Aorta (tissue), 5 donors: ENCODE results near the gene KCNMA1. TPM values are rescaled to one million over a fixed set of nuclear protein-coding genes. Genes with fewer than 3 reads are reported as not detected.
"Not testable (repeated sequence)": the region's sequence is repeated elsewhere in the genome, so short reads cannot be mapped to it uniquely, and the experiment has no call there.

Source experiments
- ATAC-seq: fragments of 200-7000 bp; cut with Tn5 transposase; one replicate; pipeline ENCODE4 v1.9.1; 2022; ENCODE audit warnings: moderate library complexity; ENCODE audit not compliant: low FRiP score
- DNase-seq, 2 donors: peaks; one replicate each; pipeline ENCODE4 v3.0.0-alpha.2; 2020
- H3K27ac ChIP-seq, 2 donors: one replicate each; pipeline ENCODE4 v1.5.1; 2013; ENCODE audit warnings: low read length in 2 of 2, mild to moderate bottlenecking in 2 of 2, moderate library complexity in 2 of 2, control low read depth in 1 of 2, inconsistent platforms in 1 of 2, low read depth in 1 of 2
- H3K27me3 ChIP-seq, 2 donors: one replicate each; pipeline ENCODE4 v1.6.1; 2013; ENCODE audit warnings: control low read depth in 1 of 2, low read length in 1 of 2, mild to moderate bottlenecking in 1 of 2, moderate library complexity in 1 of 2; ENCODE audit not compliant: insufficient read depth in 2 of 2, control insufficient read depth in 1 of 2
- H3K36me3 ChIP-seq, 2 donors: one replicate each; pipeline ENCODE4 v1.6.1; 2013; ENCODE audit warnings: control low read depth in 1 of 2, low read length in 1 of 2, mild to moderate bottlenecking in 1 of 2; ENCODE audit not compliant: insufficient read depth in 2 of 2, control insufficient read depth in 1 of 2
- H3K4me1 ChIP-seq, 2 donors: one replicate each; pipeline ENCODE4 v1.6.1; 2013; ENCODE audit warnings: low read length in 2 of 2, control low read depth in 1 of 2, mild to moderate bottlenecking in 1 of 2, moderate library complexity in 1 of 2; ENCODE audit not compliant: insufficient read depth in 2 of 2, control insufficient read depth in 1 of 2
- H3K4me3 ChIP-seq, 2 donors: one replicate each; pipeline ENCODE4 v1.5.1; 2013; ENCODE audit warnings: low read length in 2 of 2, control low read depth in 1 of 2, mild to moderate bottlenecking in 1 of 2
- H3K9me3 ChIP-seq: one replicate; pipeline ENCODE4 v1.6.1; 2013; ENCODE audit warnings: mild to moderate bottlenecking, low read length; ENCODE audit not compliant: control insufficient read depth
- WGBS, 2 donors: extraction: QIAGEN DNeasy Blood & Tissue Kit; methylation state at CpG; one replicate each; pipeline ENCODE4 v1.1.7; 2013; 5-methylcytosine and 5-hydroxymethylcytosine counted together
- intact Hi-C, 2 donors: fragments of 100-400 bp; cut with DNase I; formaldehyde crosslinking; loops; one replicate each; pipeline versions ENCODE4 v1.14.2 to v1.15.0; 2022
- polyA plus RNA-seq, 2 donors: library from polyadenylated mRNA; stranded (reverse); fragments of 200-250 nt; gene quantifications; one replicate each; pipeline ENCODE4 v1.2.3, GENCODE V29; 2013
- total RNA-seq, 2 donors: library from RNA; stranded (reverse); fragmentation: NEBNext Ultra II Directional; extraction: Animal tissue kit (Norgen Biotek cat#: 25700); gene quantifications; one replicate each; pipeline ENCODE4 v1.2.1, GENCODE V29; 2021
- donor health status: healthy with polysubstance abuse.
- donor health status: Bipolar disorder and iron deficiency.
- donor health status: DM: no; HTN: no; CAD: no.
- donor health status: DM: no; HTN: no; CAD: no.
- donor health status: DM: yes; HTN: yes; CAD: no.

The KCNMA1 gene
- total and polyA plus RNA-seq, 4 donors = 36.8 to 163 (median 125) TPM

DNA sequence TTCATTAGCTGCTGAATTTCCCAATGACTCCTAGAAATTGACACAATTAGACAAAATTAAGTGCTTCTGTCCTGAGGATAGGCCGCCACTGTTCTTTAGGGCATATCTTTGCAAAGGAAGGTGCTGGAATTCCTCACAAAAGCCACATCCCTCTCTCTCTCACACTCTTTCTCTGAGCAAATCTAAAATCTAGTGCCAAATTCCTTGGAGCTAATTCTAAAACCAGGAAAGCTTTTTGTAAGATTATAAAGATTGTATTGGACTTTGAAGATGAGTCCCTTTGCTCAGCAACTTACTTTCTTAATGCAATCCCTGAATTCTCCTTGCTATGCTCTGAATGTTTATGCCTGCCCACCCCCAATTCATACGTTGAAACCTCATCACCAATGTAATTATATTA lies 288.9 kb downstream of the KCNMA1 start:
- Histone ChIP-seq H3K4me3 (no peak overlapping the region), H3K27me3 (no peaks in the 10 kb centered on the region), H3K27ac (no peak overlapping the region), H3K9me3 (no peaks in the 10 kb centered on the region), H3K36me3 (no peaks in the 10 kb centered on the region), H3K4me1 (peaks cover 4 to 7% of the 10 kb centered on the region in 2 donors)
- WGBS, 2 donors = 85 to 92% methylated on average over 2 of the region's 2 CpGs
- DNase-seq = no peak
- ATAC-seq = no peak
- intact Hi-C loops = loop anchor here in 1 of 2 donors (5.0 kb wide), 1 partner anchor 36 kb away; no protein-coding TSS in a partner anchor

DNA sequence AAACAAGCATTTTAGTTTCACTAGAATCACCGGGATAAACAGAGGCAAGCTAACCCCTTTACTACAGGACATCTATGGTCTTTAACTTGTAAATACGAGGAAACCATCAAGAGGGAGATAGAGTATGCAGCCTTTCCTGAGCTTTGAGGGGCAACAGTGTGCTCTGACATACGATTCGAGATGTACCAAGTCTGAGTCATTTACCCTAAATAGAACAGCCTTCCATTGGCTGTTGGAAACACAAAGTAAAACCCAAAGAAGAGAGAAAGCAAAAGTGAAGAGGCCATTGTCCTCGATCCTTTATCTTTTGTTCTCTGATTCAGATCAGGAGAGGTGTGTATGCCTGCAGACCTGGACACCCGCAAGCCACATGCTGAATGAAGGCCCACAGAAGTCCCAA lies 289.5 kb downstream of the KCNMA1 start:
- Histone ChIP-seq H3K4me3 (no peak overlapping the region), H3K27ac (no peak overlapping the region), H3K36me3 (no peaks in the 10 kb centered on the region), H3K9me3 (no peaks in the 10 kb centered on the region), H3K27me3 (no peaks in the 10 kb centered on the region), H3K4me1 (peaks cover 4 to 7% of the 10 kb centered on the region in 2 donors)
- ATAC-seq (no peak), DNase-seq (no peak)
- 63 to 71% methylated on average over 6 of the region's 6 CpGs for WGBS, 2 donors
- intact Hi-C loops = loop anchor here in 1 of 2 donors (5.0 kb wide), 1 partner anchor 36 kb away; no protein-coding TSS in a partner anchor

DNA sequence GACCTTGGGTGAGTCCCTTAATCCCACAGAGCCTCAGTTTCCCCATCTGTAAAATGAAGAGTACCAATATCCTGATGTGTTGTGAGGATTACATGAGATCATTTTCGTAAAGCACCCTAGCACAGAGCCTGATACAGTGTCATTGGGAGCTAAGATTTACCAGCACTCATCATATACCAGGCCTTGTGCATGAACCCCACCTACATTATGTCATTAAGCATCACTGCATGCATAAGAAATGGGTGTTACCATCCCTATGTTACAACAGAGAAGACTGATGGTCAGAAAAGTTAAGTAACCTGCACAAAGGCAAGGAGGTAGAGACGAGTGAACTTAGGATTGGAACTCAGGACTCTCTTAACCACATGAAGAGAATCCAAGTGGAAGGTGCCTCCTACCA lies 290.6 kb downstream of the KCNMA1 start:
- H3K36me3 ChIP-seq = no peaks in the 10 kb centered on the region
- 48% methylated on average over 2 of the region's 2 CpGs for WGBS, 2 donors
- no peaks in the 10 kb centered on the region for H3K9me3 ChIP-seq
- H3K27me3 ChIP-seq = no peaks in the 10 kb centered on the region
- no peak for DNase-seq
- no peak for ATAC-seq
- no peak overlapping the region for H3K4me3 ChIP-seq
- no peak overlapping the region for H3K27ac ChIP-seq
- H3K4me1 ChIP-seq = peaks cover 4 to 7% of the 10 kb centered on the region in 2 donors
- intact Hi-C loops = loop anchor here in 1 of 2 donors (5.0 kb wide), 1 partner anchor 35 kb away; no protein-coding TSS in a partner anchor

DNA sequence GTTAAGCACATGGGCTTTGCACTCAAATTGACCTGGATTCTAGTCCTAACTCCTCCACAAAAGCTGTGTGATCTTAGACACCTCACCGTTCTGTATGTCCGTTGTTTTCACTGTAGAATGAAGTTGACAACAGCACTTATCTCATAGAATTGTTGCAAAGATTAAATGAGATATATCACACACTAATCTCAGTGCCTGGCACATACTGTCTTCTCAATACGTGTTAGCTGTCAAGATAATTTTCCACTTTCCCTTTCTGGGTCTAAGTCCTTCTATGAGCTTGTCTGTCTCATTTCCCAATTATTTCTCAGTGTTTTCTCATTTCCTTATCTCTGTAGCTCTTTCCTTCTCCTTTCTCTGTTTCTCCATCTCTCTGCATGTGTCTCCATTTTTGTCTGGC lies 296.6 kb downstream of the KCNMA1 start:
- Histone ChIP-seq H3K4me3 (no peak overlapping the region), H3K27me3 (no peaks in the 10 kb centered on the region), H3K9me3 (peaks cover 2% of the 10 kb centered on the region), H3K4me1 (peaks cover 1 to 3% of the 10 kb centered on the region in 2 donors), H3K36me3 (no peaks in the 10 kb centered on the region), H3K27ac (no peak overlapping the region)
- WGBS, 2 donors = 57 to 70% methylated on average over 3 of the region's 3 CpGs
- ATAC-seq = no peak
- intact Hi-C loops = no loop called here
- DNase-seq = no peak

DNA sequence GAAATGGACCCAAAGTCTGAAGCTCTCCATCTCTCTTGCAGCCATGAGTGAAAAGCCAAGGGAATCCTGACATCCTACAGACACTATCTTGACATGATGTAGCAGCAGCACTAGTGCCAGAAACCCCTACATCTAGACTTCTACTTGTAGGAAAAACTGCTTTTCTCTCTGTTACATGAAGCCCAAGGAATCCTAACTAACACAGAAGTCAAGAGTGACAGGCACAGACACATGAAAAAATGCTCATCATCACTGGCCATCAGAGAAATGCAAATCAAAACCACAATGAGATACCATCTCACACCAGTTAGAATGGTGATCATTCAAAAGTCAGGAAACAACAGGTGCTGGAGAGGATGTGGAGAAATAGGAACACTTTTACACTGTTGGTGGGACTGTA lies 297.7 kb downstream of the KCNMA1 start:
- ATAC-seq, H3K36me3 ChIP-seq, intact Hi-C loops, H3K27me3 ChIP-seq, H3K27ac ChIP-seq, H3K4me1 ChIP-seq, H3K4me3 ChIP-seq, DNase-seq, H3K9me3 ChIP-seq: not testable (repeated sequence)

DNA sequence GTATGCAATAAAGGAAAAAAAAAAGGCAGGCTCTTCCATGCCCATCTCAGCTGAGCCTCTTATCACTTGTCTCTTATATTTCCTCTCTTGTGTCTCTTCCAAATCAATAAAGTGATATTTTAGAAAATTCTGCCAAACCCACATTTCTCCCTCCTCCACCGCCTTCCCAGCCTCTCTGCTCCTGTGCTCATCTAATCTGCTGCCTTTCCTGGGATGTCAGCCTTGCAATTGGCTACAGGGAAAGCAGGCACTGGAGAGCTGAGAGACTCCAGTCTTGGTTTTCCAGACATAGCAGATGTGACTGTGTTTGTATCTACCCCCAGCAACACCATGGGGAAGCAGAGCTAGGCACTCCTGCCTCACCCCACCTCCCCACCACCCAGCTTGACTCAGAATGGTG lies 298.4 kb downstream of the KCNMA1 start:
- intact Hi-C loops = no loop called here
- WGBS, 2 donors = 97 to 100% methylated on average over 1 of the region's 1 CpG

DNA sequence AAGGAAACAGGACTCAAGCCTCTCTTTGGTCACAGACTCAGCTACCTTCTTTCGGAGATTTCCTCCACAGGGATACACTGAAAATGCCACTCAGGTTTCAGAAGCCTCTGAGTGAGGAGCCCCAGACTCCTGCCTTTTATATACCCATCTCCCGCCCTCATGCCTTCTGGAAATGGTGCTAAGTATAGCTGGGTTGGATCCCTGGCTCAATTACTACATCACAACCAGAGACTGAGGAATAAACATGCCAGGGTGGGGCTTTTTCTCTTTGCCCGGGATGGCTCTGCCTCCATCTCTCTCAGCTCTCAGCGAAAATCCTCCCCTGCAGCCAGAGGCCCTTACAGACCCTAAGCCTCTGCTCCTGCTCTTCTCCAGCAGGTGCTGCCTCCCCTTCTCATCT lies 299.5 kb downstream of the KCNMA1 start:
- peaks cover 2% of the 10 kb centered on the region for H3K9me3 ChIP-seq
- intact Hi-C loops = no loop called here
- ATAC-seq (no peak), DNase-seq (no peak)
- H3K4me1 ChIP-seq = peaks cover 5% of the 10 kb centered on the region in 2 donors
- H3K36me3 ChIP-seq = peaks cover 0 to 4% of the 10 kb centered on the region in 2 donors
- H3K27ac ChIP-seq = no peak overlapping the region
- 91 to 96% methylated on average over 4 of the region's 4 CpGs for WGBS, 2 donors
- H3K4me3 ChIP-seq = no peak overlapping the region
- H3K27me3 ChIP-seq = no peaks in the 10 kb centered on the region

More for the DNA sequence above, 298.4 kb downstream of the KCNMA1 start:
- H3K27ac ChIP-seq = no peak overlapping the region
- peaks cover 5% of the 10 kb centered on the region in 2 donors for H3K4me1 ChIP-seq
- H3K36me3 ChIP-seq = peaks cover 0 to 4% of the 10 kb centered on the region in 2 donors
- H3K4me3 ChIP-seq = no peak overlapping the region
- no peak for DNase-seq
- ATAC-seq = no peak
- H3K27me3 ChIP-seq = no peaks in the 10 kb centered on the region
- H3K9me3 ChIP-seq = peaks cover 2% of the 10 kb centered on the region

DNA sequence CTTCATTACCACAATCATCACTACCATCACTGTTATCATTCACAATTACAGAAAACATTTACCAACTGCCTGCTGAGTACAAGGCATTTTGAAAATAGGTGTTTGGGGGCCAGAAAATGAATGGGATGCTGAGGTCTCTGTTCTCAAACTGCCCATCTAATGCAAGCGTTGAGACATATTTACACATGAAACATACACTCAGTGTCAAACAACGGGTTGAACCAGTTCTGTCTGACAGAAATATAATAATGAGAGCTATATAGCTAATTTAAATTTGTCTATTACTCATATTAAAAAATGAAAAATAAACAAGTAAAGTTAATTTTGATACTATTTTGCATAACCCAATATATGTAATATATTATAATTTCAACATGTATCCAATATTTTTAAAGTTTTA lies 303.1 kb downstream of the KCNMA1 start:
- Histone ChIP-seq H3K27ac (no peak overlapping the region), H3K4me3 (no peak overlapping the region), H3K4me1 (peaks cover 7 to 9% of the 10 kb centered on the region in 2 donors), H3K9me3 (no peaks in the 10 kb centered on the region), H3K27me3 (no peaks in the 10 kb centered on the region), H3K36me3 (peaks cover 0 to 4% of the 10 kb centered on the region in 2 donors)
- WGBS, 2 donors = 92 to 93% methylated on average over 2 of the region's 2 CpGs
- no peak for ATAC-seq
- intact Hi-C loops = no loop called here
- DNase-seq = no peak

DNA sequence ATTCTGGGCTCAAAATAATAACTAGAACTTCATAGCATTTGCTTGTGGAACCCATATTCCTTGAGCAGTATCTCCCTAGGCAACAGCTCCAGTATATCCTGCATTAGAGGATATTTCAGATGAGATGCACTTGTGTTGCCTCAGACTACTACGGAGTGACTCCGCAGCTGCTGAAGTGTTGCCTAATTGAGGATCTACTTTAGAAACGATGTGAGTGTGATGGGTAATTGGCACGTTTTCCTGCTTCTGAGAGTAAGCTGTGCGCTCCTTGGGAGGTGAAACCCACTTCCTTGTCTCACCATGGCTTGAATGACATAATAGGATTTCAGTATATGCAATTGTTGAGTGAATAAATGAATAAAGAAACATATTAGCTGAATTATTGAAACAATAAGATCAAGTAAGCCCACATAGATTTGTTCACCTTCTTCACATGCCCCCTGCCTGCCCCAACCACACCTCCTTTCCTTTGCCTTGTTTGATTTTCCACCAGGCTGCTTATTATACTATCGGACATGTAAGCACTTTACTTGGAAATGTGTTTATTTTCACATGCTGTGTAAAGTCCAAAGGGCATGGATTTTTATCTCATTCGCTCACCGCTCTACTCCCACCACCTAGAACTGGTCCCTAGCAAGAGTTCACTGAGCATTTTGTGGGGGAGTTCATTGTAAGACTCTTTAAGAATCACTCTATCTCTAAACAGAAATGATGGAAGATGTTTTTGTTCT lies 303.8 kb downstream of the KCNMA1 start:
- Histone ChIP-seq H3K36me3 (peaks cover 0 to 4% of the 10 kb centered on the region in 2 donors), H3K4me3 (no peak overlapping the region), H3K27me3 (no peaks in the 10 kb centered on the region), H3K4me1 (peaks cover 7 to 9% of the 10 kb centered on the region in 2 donors), H3K9me3 (no peaks in the 10 kb centered on the region), H3K27ac (no peak overlapping the region)
- ATAC-seq (no peak), DNase-seq (no peak)
- intact Hi-C loops = no loop called here
- WGBS, 2 donors = 81 to 85% methylated on average over 8 of the region's 8 CpGs
